Fibroblast of skin of left quadriceps (primary cell): ENCODE results near the gene PACRG.

Source experiments
- DNase-seq, 2 experiments: peaks; one replicate each; pipeline ENCODE4 v3.0.0-alpha.2; 2013; ENCODE audit warnings: low read depth in 2 of 2

PACRG gene

DNA sequence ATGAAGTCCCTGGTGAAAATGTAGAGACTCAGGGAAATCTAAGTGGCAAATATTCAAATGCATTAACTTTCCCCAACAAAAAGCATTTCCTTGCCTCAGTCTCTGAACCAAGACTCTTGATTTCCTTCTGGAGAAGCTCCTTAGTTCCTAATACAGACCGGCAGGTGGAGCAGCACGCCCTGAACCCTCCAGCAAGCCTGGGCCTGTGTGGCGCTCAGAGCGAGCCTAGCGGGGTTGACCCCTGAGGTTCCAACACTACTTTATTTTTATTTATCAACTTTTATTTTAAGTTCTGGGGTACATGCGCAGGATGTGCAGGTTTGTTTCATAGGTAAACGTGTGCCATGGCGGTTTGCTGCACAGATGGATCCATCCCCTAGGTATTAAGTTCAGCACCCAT, 50.8 kb downstream of the PACRG start:
- DNase-seq, result no peak

DNA sequence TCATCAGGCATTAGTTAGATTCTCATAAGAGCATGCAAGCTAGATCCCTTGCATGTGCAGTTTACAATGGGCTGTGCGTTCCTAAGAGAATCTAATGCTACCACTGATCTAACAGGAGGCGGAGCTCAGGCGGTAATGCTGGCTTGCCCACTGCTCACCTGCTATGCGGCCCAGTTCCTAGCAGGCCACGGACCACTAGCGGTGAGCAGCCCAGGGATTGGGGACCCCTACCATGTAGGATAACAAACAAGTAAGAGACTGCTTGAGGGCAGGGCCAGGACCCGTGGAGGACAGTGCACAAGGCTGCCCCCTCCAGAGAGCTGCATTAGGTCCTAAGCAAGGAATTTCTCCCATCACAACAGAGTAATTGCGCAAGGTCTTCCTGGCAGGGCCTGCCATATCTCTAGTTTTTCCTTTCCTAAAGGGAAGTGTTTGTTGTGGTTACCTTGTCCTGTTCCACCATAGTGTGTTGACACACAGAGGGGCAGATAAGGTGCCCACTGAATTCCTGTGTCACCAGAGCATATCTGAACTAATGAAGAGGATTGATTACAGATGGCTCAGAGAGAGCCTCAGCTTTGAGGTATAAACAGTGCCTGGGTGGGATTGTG, 58.0 kb downstream of the PACRG start:
- no peak for DNase-seq

DNA sequence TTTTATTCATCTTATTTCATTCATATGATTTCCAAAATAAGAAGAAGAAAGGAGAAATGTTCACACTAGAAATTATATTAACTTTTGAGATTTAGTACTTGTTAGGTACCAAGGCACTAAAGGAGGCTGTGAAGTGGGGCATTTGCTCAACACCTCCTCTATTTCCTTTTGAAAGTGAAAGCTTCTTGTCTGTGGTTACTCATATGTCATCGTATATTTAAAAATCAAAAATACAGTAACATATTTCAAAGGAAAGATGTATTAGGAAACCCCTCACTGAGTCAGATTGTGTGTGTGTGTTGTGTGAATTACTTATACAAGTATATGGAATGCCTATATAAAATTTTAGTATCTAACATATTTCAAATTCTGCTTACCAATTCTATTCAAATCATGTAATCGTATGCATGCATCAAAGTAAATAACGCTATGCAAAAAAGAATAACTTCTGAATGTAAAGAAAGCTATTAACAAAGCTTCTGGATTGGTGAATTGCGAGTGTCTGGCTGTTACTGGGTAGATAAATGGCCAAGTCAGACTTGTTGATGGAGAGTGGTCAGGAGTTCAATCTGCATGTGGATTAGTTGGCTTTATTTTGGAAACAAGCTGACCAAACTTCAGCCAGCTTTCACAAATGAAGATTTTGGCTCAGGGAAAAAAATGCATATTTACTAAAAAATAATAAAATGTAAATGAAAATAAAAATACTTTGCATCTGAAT, 70.9 kb downstream of the PACRG start:
- DNase-seq, result no peak

DNA sequence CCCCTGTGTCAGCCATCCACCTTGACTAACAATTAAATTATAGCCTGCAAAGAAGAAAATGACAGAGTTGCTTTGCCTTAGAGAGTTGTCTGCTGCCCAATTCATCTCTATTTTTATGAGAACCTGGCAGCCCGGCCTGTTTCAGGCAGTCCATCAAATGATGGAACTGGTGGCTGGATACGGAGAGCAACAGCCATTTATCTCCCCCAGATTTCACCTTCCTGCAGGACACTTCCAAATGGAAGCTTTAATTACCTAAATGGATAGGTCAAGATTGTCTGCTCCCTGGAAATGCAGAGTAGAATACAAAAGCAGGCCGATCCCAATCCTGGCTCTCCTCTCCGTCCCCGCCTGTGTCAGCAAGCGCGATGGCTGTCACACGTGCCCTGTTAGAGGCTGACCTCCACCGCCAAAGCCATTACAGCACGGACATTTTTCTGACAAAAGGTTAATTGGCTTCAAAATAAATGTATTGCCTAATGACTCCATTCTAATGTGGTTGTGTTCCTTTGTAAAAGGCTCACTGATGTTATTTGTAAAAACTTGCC, 86.7 kb downstream of the PACRG start:
- DNase-seq, result no peak

DNA sequence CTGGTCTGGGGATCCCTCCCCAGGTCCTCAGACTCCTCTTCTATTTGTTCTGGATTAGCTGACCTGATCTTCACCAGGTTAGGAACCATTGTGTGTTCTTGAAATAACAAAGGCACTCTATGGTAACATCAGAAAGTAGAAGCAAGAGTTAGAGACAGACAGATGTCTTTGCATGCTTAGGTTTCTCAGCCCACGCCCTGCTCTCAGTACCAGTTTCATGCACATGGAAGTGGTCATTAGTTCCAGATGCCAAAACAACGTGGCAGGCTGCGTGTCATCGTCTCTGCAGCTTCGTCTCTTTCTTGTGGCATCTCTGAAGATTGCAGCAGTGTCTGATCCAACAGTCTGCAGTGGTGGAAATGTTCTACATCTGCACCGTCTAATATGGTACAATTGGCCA, 89.4 kb downstream of the PACRG start:
- DNase-seq, result no peak

DNA sequence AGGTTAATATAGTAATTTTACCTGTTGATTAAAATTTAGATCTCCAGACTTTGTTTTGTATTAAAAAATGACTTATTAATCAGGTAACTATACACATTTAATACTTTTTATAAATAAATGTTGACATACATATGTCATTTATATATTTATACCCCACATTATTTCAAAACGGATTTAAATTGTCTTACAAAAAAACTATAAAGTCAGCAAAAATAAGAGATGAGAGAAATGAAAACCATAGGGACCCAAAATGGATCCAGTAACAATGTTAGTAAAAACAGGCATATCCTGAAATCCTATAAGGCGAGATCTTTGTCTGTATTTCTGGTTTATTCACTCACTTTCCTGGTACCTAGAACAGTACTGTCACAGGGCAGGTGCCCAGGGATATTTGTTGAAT, 91.5 kb downstream of the PACRG start:
- DNase-seq, result no peak

DNA sequence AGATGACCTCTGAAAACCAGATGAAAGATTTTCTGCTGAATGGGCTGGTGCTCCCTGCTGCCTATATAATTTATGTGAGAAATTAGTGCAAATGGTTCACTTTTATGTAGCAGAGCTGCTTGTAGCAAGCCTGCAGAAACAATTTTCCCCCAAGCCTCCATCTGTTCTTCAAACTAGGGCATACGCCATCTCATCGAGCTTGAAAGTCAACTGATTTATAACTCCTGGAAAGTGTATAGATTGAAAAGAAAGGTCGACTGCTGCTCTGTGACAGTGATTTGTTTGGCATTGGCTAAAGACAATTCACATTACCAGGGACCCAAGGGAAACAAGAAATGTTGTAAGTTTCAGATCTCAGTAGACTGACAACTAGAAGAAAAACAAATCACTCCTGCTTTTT, 93.3 kb downstream of the PACRG start:
- no peak for DNase-seq

DNA sequence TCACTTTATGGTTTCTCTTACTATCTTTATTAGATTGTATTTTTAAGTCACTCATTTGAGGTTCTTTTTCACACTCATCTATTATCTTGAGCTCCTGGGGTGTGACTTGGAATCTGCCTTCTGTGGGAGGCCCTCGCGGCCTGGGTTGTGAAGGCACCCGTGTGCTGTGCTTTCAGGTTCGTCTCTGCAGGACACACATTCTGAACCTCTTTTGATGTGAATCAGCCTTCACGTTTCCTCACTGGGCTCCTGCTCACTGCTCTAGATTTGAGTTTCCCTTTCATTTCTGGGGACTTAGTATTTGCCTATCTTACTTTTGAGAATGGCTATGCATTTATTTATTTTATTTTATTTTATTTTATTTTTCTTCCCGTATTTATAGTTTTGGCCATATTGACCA, 97.8 kb downstream of the PACRG start:
- no peak for DNase-seq

DNA sequence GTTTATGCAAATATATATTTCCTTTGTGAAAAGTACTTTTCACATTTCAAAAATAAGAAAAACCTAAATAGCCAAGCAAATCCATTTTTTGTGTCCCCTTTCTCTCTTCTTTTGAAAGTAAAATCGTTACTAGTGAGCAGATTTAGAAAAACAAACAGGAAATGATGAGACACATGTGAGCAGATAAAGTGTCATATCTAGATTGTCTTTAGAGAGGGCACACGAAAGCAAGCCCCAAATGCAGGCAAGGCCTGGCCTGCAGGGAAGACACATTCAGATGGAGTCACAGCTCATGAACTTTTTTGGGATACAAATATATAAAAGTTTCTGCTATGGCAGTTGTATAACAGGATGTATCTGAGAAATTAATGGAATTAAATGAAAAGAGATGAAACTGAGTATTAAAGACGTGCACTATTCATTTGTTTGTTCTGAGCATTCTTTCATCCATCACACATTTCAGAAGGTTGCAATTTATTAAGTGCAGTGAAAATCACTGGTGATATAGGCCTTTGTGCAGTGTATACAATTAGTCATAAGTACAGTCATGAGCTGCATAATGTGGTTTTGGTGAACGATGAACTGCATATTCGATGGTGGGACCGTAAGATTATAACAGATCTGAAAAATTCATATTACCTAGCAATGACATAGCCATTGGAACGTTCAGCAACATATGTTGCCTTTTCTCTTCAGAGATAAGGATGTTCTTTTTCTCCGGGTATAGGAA, 101.4 kb downstream of the PACRG start:
- no peak for DNase-seq

DNA sequence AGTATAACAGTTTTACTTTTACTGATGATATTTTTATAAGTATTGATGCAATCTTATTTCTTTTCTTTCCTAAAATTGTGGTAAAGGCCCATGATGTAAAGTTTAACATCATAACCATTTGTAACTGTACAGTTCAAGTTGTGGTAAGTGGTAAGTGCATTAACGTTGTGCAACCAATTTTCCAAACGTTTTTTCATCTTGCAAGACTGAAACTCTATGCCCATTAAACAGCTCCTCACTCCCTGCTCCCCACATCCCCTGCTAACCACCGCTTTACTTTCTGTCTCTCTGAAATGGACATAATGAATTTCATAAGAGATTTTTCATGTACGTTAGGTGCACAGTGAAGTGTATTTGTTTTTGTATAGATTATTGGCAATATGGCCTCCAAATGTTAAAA, 106.0 kb downstream of the PACRG start:
- DNase-seq, result no peak

DNA sequence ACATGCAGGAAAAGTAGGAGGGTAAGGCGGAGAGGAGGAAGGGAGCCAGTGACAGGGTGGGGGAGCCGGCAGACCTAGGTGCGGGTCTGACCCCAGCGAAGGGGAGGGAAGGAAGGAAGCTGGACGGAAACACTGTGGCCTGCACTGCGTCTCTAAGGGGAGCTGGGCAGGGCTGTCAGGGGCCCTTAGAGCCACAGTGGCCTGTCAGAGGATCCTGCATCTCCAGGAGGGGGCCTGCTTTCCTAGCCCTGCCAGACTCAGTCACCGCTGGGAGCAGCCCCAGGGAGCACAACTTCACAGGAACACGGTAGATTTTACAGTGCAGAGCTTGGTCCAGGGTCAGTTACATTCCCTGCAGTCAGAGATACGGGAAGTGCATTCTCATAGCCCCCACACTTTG, 118.2 kb downstream of the PACRG start:
- no peak for DNase-seq

DNA sequence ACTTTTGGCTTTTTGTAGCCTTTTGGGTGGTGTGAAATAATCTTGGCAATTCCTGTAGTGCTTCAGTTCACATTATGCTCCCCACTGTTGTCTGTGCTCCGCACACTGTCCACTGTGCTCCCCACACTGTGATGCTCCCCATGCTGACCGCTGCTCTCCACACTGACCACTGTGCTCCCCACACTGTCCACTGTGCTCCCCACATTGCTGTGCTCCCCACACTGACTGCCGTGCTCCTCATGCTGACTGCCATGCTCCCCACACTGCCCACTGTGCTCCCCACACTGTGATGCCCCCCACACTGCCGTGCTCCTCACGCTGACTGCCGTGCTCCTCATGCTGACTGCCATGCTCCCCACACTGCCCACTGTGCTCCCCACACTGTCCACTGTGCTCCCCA, 118.9 kb downstream of the PACRG start:
- DNase-seq, result no peak

DNA sequence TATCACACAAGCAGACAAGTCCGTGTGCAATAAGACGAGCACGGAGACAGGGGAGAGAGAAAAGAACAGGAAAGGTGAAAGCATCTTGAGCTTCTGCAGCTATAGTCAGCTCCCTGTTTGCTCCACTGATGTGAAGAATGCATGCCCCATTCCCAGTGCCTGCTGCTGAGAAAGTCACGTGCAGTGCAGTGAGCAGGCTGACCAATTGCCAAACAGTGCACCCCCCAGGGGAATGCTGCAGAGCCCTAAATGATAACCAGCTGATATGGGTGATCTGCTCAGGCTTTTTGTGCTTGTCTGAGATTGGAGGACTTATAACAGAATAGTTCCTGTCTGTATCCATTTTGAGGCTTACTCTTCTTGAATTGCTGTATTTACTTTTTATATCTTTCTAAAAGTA, 121.5 kb downstream of the PACRG start:
- DNase-seq, result no peak

DNA sequence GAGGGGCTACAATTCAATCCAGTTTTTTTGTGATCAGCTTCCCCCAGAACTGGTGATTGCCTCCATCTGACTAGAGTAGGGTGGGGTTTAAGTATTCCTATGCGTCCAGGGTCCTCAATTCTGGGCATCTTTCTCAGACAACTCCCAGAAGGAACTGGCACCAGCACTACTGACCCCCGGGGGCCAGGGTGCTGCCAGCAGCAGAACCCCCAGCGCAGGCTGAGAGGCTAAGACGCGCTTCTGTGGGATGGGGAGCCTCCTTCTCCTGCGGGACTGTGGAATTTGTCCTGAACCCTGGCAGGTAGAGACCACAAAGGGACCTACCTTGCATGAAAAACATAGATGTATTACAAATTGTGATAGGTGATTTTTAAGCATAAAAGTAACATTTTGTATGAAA, 124.4 kb downstream of the PACRG start:
- no peak for DNase-seq

DNA sequence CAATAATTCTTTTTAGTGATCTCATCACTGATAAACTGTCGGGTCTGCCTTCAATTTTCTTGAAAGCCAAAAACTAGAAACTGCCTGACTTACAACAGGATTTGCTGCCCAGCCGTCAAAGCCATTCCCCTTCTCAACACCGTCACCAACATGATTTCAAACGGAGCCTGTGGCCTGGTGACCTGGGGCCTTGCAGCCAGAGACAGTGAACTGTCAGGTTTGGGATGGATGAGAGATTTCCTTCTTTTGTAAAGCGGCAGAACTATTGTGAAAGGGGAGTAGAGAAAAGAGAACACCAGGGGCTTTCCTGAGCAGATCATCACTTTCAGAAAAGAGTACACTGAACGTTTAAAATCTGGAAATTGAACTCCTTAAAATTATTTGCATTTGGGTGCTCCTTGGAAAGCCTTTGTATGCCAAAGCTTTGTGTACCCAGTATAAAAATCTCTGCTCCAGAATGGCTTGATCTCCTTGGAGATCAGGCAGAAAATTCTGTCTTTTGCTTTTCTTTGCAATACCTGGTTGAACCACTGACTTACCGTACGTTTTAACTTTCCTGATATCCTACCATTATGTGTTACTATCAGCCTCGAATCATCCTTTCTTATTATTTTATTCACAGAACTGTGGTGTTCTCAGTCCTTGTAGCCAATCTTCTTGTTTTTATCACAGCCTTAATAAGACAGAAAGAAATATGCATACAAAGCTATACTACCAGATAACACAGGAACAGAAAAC, 125.2 kb downstream of the PACRG start:
- no peak for DNase-seq

DNA sequence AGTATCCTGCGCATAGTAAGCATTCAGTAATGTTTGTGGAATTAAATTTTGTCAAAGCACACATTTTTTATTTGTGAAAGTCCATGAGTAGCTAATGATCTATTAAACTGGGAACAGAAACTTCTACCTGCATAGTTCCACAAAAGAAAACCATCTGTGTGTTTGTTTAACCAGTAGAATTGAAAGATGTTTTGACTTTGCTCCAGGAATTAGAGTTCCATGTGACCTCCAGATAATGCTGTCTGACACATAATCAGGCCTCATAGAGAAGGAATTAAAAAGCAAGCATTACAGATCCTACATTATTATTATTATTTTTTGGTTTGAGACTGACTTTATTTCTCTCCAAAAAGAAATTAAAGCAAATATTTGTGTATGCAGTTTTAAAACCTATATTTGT, 126.5 kb downstream of the PACRG start:
- DNase-seq, result no peak

DNA sequence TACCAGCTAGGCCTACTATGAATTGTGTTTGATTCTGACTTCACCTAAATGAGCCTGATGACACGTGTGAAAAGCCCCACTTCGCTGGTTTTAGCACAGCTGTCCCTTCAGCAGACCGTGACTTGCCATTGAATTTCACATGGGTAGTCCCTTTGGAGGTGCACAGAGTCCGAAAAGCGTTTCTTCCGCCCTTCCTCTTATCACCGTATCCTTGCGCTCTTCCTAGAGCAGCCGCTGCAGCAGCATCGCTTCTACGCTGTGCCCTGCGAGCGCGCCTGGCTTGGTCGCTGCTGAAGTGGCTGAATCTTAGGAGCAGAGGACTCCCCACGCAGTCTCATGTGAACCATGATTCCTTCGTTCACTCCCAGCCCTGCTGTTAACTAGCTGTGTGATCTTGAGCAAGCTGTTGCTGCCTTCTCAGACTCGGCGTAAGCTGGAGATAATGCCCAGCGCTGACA, 127.0 kb downstream of the PACRG start:
- no peak for DNase-seq

DNA sequence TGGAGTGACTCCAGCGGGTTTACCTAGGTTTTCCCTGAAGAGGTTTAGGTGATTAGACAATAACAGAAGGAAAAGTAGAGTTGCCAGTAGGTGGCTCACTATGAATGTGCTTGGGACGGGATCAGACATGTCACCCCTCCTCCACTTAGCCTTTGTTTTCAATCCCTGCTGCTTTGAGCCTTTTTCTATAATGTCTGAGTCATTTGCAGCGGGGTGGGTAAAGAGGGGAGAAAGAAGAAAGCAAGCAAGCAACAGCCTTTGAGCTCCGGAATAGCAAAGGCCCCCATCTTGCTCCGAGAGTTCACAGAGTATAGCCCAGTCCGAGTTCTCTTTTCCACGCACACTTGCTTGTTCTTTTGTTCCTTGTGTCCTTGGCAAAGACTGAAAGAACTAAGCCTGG, 129.1 kb downstream of the PACRG start:
- DNase-seq, result peak; percentile 86

DNA sequence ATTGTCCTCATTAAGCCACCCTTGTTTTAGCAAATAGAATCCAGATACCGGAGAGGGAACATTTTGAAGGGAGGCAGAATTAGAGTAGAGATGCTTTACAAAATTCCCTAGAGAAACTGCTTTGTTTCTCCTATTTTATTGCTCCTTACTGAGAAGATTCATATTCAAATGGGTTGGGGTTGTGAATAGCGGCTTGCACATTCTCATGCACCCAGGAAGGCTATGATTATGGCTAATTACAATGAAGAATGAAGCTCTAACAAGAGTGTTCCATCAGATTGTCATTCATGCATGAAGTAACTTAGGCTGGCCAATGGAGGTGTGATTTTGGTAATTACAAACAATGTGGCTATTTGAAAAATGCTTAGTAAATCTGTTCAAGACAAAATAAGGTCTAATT, 129.6 kb downstream of the PACRG start:
- no peak for DNase-seq

DNA sequence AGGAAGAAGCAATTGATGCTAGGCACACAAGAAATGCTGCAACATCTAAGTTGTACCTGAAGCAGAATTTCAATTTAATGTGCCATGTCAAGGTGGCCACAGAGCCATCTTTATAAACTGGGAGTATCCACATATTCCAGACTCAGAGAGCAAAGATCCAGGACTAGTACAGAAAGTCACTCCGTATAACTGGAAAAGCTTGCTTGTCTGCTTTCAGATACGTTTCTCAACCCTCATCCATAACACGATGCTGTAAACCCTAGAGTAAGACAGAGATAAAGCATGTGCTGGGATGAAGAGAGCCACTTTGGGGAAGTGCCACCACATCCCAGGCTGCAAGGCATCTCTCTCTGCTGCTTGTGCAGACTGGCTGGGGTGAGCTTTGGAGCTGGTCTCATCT, 134.7 kb downstream of the PACRG start:
- no peak for DNase-seq

DNA sequence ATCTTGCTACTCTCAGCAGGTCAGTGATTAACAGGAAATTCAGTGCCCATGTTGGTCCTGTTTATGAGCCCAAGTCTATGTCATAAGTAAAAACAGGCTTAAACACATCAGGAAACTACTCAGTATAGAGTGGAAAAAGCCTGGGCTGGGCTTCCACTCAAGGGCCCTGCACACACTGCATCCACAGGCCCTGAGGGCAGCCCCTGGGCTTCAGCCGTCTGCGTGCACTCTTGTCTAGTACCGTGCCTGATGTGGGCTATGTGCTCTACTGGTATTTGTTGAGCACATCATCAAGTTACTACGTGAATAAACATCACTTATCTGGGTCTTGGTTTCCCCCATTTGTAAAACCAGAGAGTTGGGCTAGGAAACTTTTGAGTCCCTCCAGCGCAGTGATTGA, 135.2 kb downstream of the PACRG start:
- no peak for DNase-seq

DNA sequence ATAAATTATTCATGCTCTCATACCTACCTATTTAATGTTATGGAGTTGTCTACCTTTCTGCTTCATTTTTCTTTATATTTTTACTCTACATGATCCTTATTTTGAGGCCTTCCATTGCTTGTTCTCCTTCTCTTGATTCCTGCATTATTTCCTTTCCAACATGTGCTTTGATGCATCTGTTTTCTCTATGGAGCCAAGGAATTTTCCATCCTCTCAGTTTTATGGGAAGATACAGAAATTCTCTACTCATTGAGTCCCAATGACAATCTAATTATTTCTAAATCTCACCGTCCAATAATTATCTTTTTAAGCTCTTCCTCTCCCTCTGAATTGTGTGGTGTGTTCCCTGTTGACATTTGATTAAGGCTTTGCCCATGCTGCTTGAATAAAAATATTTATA, 136.0 kb downstream of the PACRG start:
- no peak for DNase-seq
